GM04504 (cell line): ENCODE measurements around the gene TMEM178B.
A peak's percentile ranks its signal among the peaks of the same experiment; 100 is the strongest.
"Not testable (repeated sequence)": the region's sequence is repeated elsewhere in the genome, so short reads cannot be mapped to it uniquely, and the experiment has no call there.

ENCODE experiments used
- DNase-seq: peaks from one replicate; pipeline ENCODE4 v3.0.0-alpha.2; 2012; ENCODE audit warnings: low read depth

Gene TMEM178B

GRCh38 chr7:141144921-141145629 is 71.2 kb downstream of the TMEM178B start:
- no peak for DNase-seq

- DNase-seq, result no peak
Observed at GRCh38 chr7:141145630-141145982, 71.7 kb downstream of the TMEM178B start.

- DNase-seq, result no peak
Observed at GRCh38 chr7:141147482-141147881, 73.6 kb downstream of the TMEM178B start.

GRCh38 chr7:141150465-141150864 is 76.6 kb downstream of the TMEM178B start:
- DNase-seq, result no peak

GRCh38 chr7:141151746-141152145 is 77.9 kb downstream of the TMEM178B start:
- no peak for DNase-seq

- no peak for DNase-seq
Observed at GRCh38 chr7:141153231-141153630, 79.4 kb downstream of the TMEM178B start.

GRCh38 chr7:141154131-141154732 is 80.4 kb downstream of the TMEM178B start:
- DNase-seq, result no peak

GRCh38 chr7:141156407-141156806 is 82.5 kb downstream of the TMEM178B start:
- no peak for DNase-seq

- DNase-seq, result no peak
Observed at GRCh38 chr7:141157138-141157765, 83.4 kb downstream of the TMEM178B start.

- DNase-seq, result peak; percentile 26
Observed at GRCh38 chr7:141158561-141158960, 84.7 kb downstream of the TMEM178B start.

GRCh38 chr7:141160246-141160860 is 86.5 kb downstream of the TMEM178B start:
- no peak for DNase-seq

GRCh38 chr7:141161550-141162535 is 88.0 kb downstream of the TMEM178B start:
- DNase-seq, result no peak

GRCh38 chr7:141165521-141165920 is 91.7 kb downstream of the TMEM178B start:
- no peak for DNase-seq

- no peak for DNase-seq
Observed at GRCh38 chr7:141166926-141167325, 93.1 kb downstream of the TMEM178B start.

GRCh38 chr7:141167381-141167964 is 93.6 kb downstream of the TMEM178B start:
- DNase-seq, result no peak

GRCh38 chr7:141169157-141169556 is 95.3 kb downstream of the TMEM178B start:
- not testable (repeated sequence) for DNase-seq

GRCh38 chr7:141175728-141176127 is 101.9 kb downstream of the TMEM178B start:
- DNase-seq, result not testable (repeated sequence)

GRCh38 chr7:141177120-141177519 is 103.3 kb downstream of the TMEM178B start:
- not testable (repeated sequence) for DNase-seq

GRCh38 chr7:141178486-141179135 is 104.7 kb downstream of the TMEM178B start:
- no peak for DNase-seq

GRCh38 chr7:141181812-141182211 is 107.9 kb downstream of the TMEM178B start:
- DNase-seq, result no peak
